ENCODE data around the gene REPS2.

DNA sequence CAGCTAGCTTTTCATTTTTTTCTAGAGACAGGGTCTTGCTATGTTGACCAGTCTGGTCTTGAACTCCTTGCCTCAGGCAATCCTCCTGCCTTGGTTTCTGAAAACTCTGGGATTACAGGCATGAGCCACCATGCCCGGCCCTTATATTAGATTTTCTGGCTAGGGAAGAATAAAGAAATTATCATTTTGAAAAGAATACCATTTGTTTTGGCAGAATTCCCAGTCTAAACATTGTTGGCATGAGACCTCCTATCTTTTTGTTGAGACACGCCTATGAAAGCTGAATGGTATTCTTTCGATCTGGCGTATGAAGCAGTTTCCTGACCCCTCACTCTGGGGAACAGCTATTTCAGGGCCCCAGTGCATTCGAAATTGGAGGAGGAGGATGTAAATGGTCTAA lies 107.0 kb downstream of the REPS2 start:
- TF ChIP-seq GATA2 (IDR thresholded peaks at IDR 0.05; ENCODE audit: low read depth, low read length) (no peak), GATA3 (IDR thresholded peaks at IDR 0.05; ENCODE audit: low read depth, low read length) (no peak)

All from SH-SY5Y (cell line).